ENCODE data around the gene NFIX. TPM values are rescaled to one million over a fixed set of nuclear protein-coding genes. Genes with fewer than 3 reads are reported as not detected.

NFIX gene
- total and polyA plus RNA-seq, 9 of the 15 experiments (the other 6 are each of a cell fraction or from before 2014, with no cell fraction given): 0.28 to 26.8 (median 5.4) TPM

- peak in 1 of 2 experiments; percentile 33; a peak in 1 of 4 replicates for TF ChIP-seq RAD21 (CRISPR knock-in tag; conservative IDR thresholded peaks at IDR 0.05 in 1 of 2, IDR thresholded peaks at IDR 0.05 in 1 of 2)
- peak; percentile 34; the same call in 1 of the 2 replicates for TF ChIP-seq HDGF (IDR thresholded peaks at IDR 0.05)
- TF ChIP-seq DACH1 (IDR thresholded peaks at IDR 0.05; ENCODE audit: partially characterized antibody): peak; percentile 74
Observed at GRCh38 chr19:12985049-12985776, 10.1 kb upstream of the NFIX start (continued).

GRCh38 chr19:12986726-12987125, 8.5 kb upstream of the NFIX start:
- Histone ChIP-seq H2AFZ (ENCODE audit: low read depth, low read length) (no peak overlapping the region), H3K4me3 (no peak overlapping the region), H3K79me2 (ENCODE audit: control insufficient read depth, insufficient read depth, low read length) (no peaks in the 10 kb centered on the region), H3K4me2 (ENCODE audit: insufficient read depth, low read length) (no peak overlapping the region), H3K9ac (ENCODE audit: insufficient read depth in 1 of 2, low read depth in 2 of 2, low read length in 2 of 2) (0 out of 4 replicates have a peak overlapping the region, but pooled peaks of 1 of the 2 experiments have one; percentile 33), H3K9me3 (replicated peaks; ENCODE audit: control insufficient read depth, insufficient read depth, low read depth, low read length) (no peaks in the 10 kb centered on the region), H3K27me3 (ENCODE audit: control insufficient read depth in 2 of 2, insufficient read depth in 2 of 2, low read length in 2 of 2) (no peaks in the 10 kb centered on the region; a peak in 1 of 5 replicates), H3K4me1 (replicated peaks in 1 of 2; ENCODE audit: control insufficient read depth in 2 of 2, insufficient read depth in 2 of 2, low read length in 2 of 2) (peaks cover 19 to 57% of the 10 kb centered on the region in 2 experiments; a peak in 4 of 5 replicates), H3K27ac (ENCODE audit: extremely low read depth, low read depth, low read length) (no peak overlapping the region), H3K36me3 (ENCODE audit: control insufficient read depth, insufficient read depth, low read length) (no peaks in the 10 kb centered on the region), H4K20me1 (replicated peaks; ENCODE audit: control insufficient read depth, insufficient read depth, low read length) (no peaks in the 10 kb centered on the region), H3K9me1 (ENCODE audit: control insufficient read depth, insufficient read depth, low read length) (no peaks in the 10 kb centered on the region)
- ChIA-PET POLR2A (interaction anchor here (0.7 kb wide), 1 partner anchor 66 kb away, joined by 5 read pairs; no protein-coding TSS in a partner anchor), CTCF (ENCODE audit: low intra/inter-chr PET ratio) (no interaction called here)
- WGBS (ENCODE audit: insufficient coverage, low coverage, missing lambda C conversion rate): 70% methylated on average over 10 of the region's 12 CpGs
- no peak for DNase-seq (ENCODE audit: extremely low read depth in 1 of 4, low spot score in 3 of 4)
- FAIRE-seq: no peak
- intact Hi-C loops (cut with micrococcal nuclease) (no loop called here), in situ Hi-C loops (cut with MboI) (loop anchor here (5.0 kb wide), 1 partner anchor 41 kb away; no protein-coding TSS in a partner anchor)
- TF ChIP-seq LARP7 (IDR thresholded peaks at IDR 0.05) (no peak), ZBTB33 (CRISPR knock-in tag; IDR thresholded peaks at IDR 0.05) (0 out of 2 replicates have a peak, but pooled peaks have one; percentile 39), ZNF143 (CRISPR knock-in tag; IDR thresholded peaks at IDR 0.05) (no peak), SMAD2 (IDR thresholded peaks at IDR 0.05; ENCODE audit: low read depth, low read length) (no peak)
- ATAC-seq: no peak
- no TSS peak for BruUV-seq (replicated peaks)
